Measurements from ENCODE around the gene CDK13. TPM values are rescaled to one million over a fixed set of nuclear protein-coding genes. Genes with fewer than 3 reads are reported as not detected.
"Not testable (repeated sequence)": the region's sequence is repeated elsewhere in the genome, so short reads cannot be mapped to it uniquely, and the experiment has no call there.

CDK13 gene
- total RNA-seq, 1 experiment from 2014 or later = 52.2 TPM

- no peaks in the 10 kb centered on the region for H3K4me1 ChIP-seq (ENCODE audit: insufficient read depth, low read length)
- no peaks in the 10 kb centered on the region; a peak in 2 of 5 replicates for H3K9me3 Mint-ChIP-seq
- H3K9me3 ChIP-seq (ENCODE audit: control insufficient read depth, low read depth, low read length) = no peaks in the 10 kb centered on the region
- no peak overlapping the region for H3K9ac ChIP-seq (ENCODE audit: extremely low read depth, insufficient read length, low read length)
- no peaks in the 10 kb centered on the region for H4K20me1 ChIP-seq (ENCODE audit: control insufficient read depth, insufficient read depth, insufficient read length)
- no peak overlapping the region for H3T11ph ChIP-seq (ENCODE audit: low read length)
- no peak overlapping the region for H2BK12ac ChIP-seq (ENCODE audit: insufficient read length, low read depth, low read length)
- peaks cover 0 to 8% of the 10 kb centered on the region in 2 experiments; a peak in 1 of 4 replicates for H3K4me1 Mint-ChIP-seq
- no peak overlapping the region for H3K27ac ChIP-seq (ENCODE audit: insufficient read length, low read depth, low read length)
- H3K79me2 ChIP-seq (ENCODE audit: insufficient read depth, low read length) = no peaks in the 10 kb centered on the region
- H3K27me3 Mint-ChIP-seq (ENCODE audit: low read depth) = peaks cover 16% of the 10 kb centered on the region
- H3K23ac ChIP-seq (ENCODE audit: insufficient read length, low read depth, low read length) = no peak overlapping the region
- no peak overlapping the region for H3K4ac ChIP-seq (ENCODE audit: low read depth, low read length)
- no peak for DNase-seq
- no peak overlapping the region for H4K91ac ChIP-seq (ENCODE audit: insufficient read length, low read depth, low read length)
- no peak overlapping the region for H2BK5ac ChIP-seq (ENCODE audit: insufficient read length, low read length)
- no peaks in the 10 kb centered on the region for H3K27me3 ChIP-seq (ENCODE audit: insufficient read depth, low read length)
- H2BK20ac ChIP-seq (ENCODE audit: low read depth, low read length, poor library complexity, severe bottlenecking) = no peak overlapping the region
- no peak overlapping the region for H3K14ac ChIP-seq (ENCODE audit: insufficient read depth, low read length)
- H3K56ac ChIP-seq (ENCODE audit: insufficient read length, low read depth, low read length) = no peak overlapping the region
- no peak overlapping the region for H3K4me2 ChIP-seq (ENCODE audit: insufficient read depth, insufficient read length, low read length)
- no peak overlapping the region for H3K27ac Mint-ChIP-seq
- no CpG with 5 or more reads among the region's 5 CpGs for WGBS (ENCODE audit: extremely low coverage, insufficient read length, low lambda C conversion rate)
- H4K5ac ChIP-seq (ENCODE audit: insufficient read length, low read depth, low read length) = no peak overlapping the region
- H3K36me3 Mint-ChIP-seq (ENCODE audit: insufficient read depth in 1 of 3, low read depth in 3 of 3) = peaks cover 0 to 3% (median 0%) of the 10 kb centered on the region in 3 experiments; a peak in 2 of 7 replicates
- no peak overlapping the region for H3K18ac ChIP-seq (ENCODE audit: insufficient read length, low read depth, low read length)
- no peaks in the 10 kb centered on the region for H3K79me1 ChIP-seq (ENCODE audit: insufficient read depth, low read depth, low read length, poor library complexity, severe bottlenecking)
- H3K4me3 Mint-ChIP-seq = no peak overlapping the region
- no peak overlapping the region for H2BK120ac ChIP-seq (ENCODE audit: low read depth, low read length, poor library complexity, severe bottlenecking)
- no peak overlapping the region for H2AFZ ChIP-seq (ENCODE audit: low read length)
- H3K23me2 ChIP-seq (ENCODE audit: insufficient read length, low read depth, low read length, poor library complexity, severe bottlenecking) = no peaks in the 10 kb centered on the region
- H2AK5ac ChIP-seq (ENCODE audit: insufficient read length, low read length) = no peak overlapping the region
- TF ChIP-seq, protein P1, sequence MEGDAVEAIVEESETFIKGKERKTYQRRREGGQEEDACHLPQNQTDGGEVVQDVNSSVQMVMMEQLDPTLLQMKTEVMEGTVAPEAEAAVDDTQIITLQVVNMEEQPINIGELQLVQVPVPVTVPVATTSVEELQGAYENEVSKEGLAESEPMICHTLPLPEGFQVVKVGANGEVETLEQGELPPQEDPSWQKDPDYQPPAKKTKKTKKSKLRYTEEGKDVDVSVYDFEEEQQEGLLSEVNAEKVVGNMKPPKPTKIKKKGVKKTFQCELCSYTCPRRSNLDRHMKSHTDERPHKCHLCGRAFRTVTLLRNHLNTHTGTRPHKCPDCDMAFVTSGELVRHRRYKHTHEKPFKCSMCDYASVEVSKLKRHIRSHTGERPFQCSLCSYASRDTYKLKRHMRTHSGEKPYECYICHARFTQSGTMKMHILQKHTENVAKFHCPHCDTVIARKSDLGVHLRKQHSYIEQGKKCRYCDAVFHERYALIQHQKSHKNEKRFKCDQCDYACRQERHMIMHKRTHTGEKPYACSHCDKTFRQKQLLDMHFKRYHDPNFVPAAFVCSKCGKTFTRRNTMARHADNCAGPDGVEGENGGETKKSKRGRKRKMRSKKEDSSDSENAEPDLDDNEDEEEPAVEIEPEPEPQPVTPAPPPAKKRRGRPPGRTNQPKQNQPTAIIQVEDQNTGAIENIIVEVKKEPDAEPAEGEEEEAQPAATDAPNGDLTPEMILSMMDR (conservative IDR thresholded peaks at IDR 0.05) = no peak
- H4K8ac ChIP-seq (replicated peaks; ENCODE audit: insufficient read length, low read depth, low read length) = no peak overlapping the region
- no peak overlapping the region for H2BK15ac ChIP-seq (ENCODE audit: low read depth, low read length)
Observed at GRCh38 chr7:40138973-40139372, 188.9 kb downstream of the CDK13 start.

DNA sequence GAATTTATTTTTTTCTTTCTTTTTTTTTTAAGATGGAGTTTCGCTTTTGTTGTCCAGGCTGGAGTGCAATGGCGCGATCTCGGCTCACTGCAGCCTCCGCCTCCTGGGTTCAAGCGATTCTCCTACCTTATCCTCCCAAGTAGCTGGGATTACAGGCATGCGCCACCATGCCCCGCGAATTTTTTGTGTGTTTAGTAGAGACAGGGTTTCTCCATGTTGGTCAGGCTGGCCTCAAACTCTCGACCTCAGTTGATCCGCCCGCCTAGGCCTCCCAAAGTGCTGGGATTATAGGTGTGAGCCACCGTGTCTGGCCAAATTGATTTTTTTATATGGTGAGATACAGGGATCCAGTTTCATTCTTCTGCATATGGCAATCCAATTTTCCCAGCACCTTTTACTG, 189.8 kb downstream of the CDK13 start:
- H4K91ac ChIP-seq (ENCODE audit: insufficient read length, low read depth, low read length); H4K20me1 ChIP-seq (ENCODE audit: control insufficient read depth, insufficient read depth, insufficient read length); H2BK15ac ChIP-seq (ENCODE audit: low read depth, low read length); H3K4me1 ChIP-seq (ENCODE audit: insufficient read depth, low read length); H3K4ac ChIP-seq (ENCODE audit: low read depth, low read length); H3K79me1 ChIP-seq (ENCODE audit: insufficient read depth, low read depth, low read length, poor library complexity, severe bottlenecking); H3K23me2 ChIP-seq (ENCODE audit: insufficient read length, low read depth, low read length, poor library complexity, severe bottlenecking); H3K14ac ChIP-seq (ENCODE audit: insufficient read depth, low read length); H4K5ac ChIP-seq (ENCODE audit: insufficient read length, low read depth, low read length); H3K18ac ChIP-seq (ENCODE audit: insufficient read length, low read depth, low read length); H2BK12ac ChIP-seq (ENCODE audit: insufficient read length, low read depth, low read length); H2AFZ ChIP-seq (ENCODE audit: low read length); H2BK120ac ChIP-seq (ENCODE audit: low read depth, low read length, poor library complexity, severe bottlenecking); H3T11ph ChIP-seq (ENCODE audit: low read length); H3K27ac ChIP-seq (ENCODE audit: insufficient read length, low read depth, low read length); H2BK5ac ChIP-seq (ENCODE audit: insufficient read length, low read length); H3K4me3 Mint-ChIP-seq; DNase-seq; H3K56ac ChIP-seq (ENCODE audit: insufficient read length, low read depth, low read length); H3K9ac ChIP-seq (ENCODE audit: extremely low read depth, insufficient read length, low read length); H3K9me3 ChIP-seq (ENCODE audit: control insufficient read depth, low read depth, low read length); H3K27me3 ChIP-seq (ENCODE audit: insufficient read depth, low read length); H3K23ac ChIP-seq (ENCODE audit: insufficient read length, low read depth, low read length); H3K9me3 Mint-ChIP-seq; H3K4me1 Mint-ChIP-seq; H3K36me3 Mint-ChIP-seq (ENCODE audit: insufficient read depth in 1 of 3, low read depth in 3 of 3); H3K4me2 ChIP-seq (ENCODE audit: insufficient read depth, insufficient read length, low read length); H4K8ac ChIP-seq (replicated peaks; ENCODE audit: insufficient read length, low read depth, low read length); H2BK20ac ChIP-seq (ENCODE audit: low read depth, low read length, poor library complexity, severe bottlenecking); H2AK5ac ChIP-seq (ENCODE audit: insufficient read length, low read length); H3K79me2 ChIP-seq (ENCODE audit: insufficient read depth, low read length): not testable (repeated sequence)
- peaks cover 16% of the 10 kb centered on the region for H3K27me3 Mint-ChIP-seq (ENCODE audit: low read depth)
- no CpG with 5 or more reads among the region's 13 CpGs for WGBS (ENCODE audit: extremely low coverage, insufficient read length, low lambda C conversion rate)
- peak overlapping the region in 1 of 3 experiments; percentile 22; a peak in 1 of 7 replicates for H3K27ac Mint-ChIP-seq
